Left lung (tissue), 10 donors: Measurements from ENCODE around the gene SALL3. TPM values are rescaled to one million over a fixed set of nuclear protein-coding genes. Genes with fewer than 3 reads are reported as not detected.

Experiments used
- ATAC-seq: fragments of 200-7000 bp; cut with Tn5 transposase; one replicate; pipeline ENCODE4 v1.9.1; 2020; ENCODE audit warnings: moderate library complexity
- DNase-seq, 4 donors: peaks; one replicate each; pipeline ENCODE4 v3.0.0-alpha.2; 2013 to 2020
- H3K27ac ChIP-seq, 2 donors: fragments of 200-600 bp; sonication (generic) in 1 of 2; one replicate each; pipeline versions ENCODE4 v1.5.0 to v1.8.0; 2020 to 2021
- H3K27me3 ChIP-seq, 2 donors: fragments of 200-600 bp; sonication (generic) in 1 of 2; one replicate each; pipeline versions ENCODE4 v1.5.0 to v1.8.0; 2020 to 2021
- H3K36me3 ChIP-seq, 2 donors: fragments of 200-600 bp; sonication (generic) in 1 of 2; one replicate each; pipeline versions ENCODE4 v1.5.0 to v1.8.0; 2020 to 2021
- H3K4me1 ChIP-seq, 2 donors: fragments of 200-600 bp; one replicate each; pipeline ENCODE4 v1.8.0; 2021
- H3K4me3 ChIP-seq, 2 donors: fragments of 200-600 bp; sonication (generic) in 1 of 2; one replicate each; pipeline versions ENCODE4 v1.5.0 to v1.8.0; 2020 to 2021; ENCODE audit warnings: mild to moderate bottlenecking in 1 of 2
- H3K9me3 ChIP-seq, 2 donors: fragments of 200-600 bp; sonication (generic) in 1 of 2; one replicate each; pipeline versions ENCODE4 v1.5.0 to v1.8.0; 2020 to 2021
- intact Hi-C, 2 donors: fragments of 100-400 bp; cut with DNase I; formaldehyde crosslinking; loops; one replicate each; pipeline versions ENCODE4 v1.11.2 to v1.14.2; 2022
- polyA plus RNA-seq, 6 donors: library from polyadenylated mRNA; unstranded; fragments of 120-200 nt; gene quantifications; one replicate each; pipeline ENCODE4 v1.2.1, GENCODE V29; 2013; ENCODE audit not compliant: insufficient read length in 6 of 6
- total RNA-seq, 2 donors: library from RNA; stranded (reverse); fragmentation: NEBNext Ultra II Directional; extraction: Animal tissue kit (Norgen Biotek cat#: 25700); gene quantifications; one replicate each; pipeline ENCODE4 v1.2.1, GENCODE V29; 2021
- TF ChIP-seq, protein P1 (sequence below), 2 donors: fragments of 200-600 bp; sonication (generic) in 1 of 2; IDR thresholded peaks; one replicate each; pipeline versions ENCODE4 v1.5.0 to v1.8.0; 2021; ENCODE audit warnings: antibody characterized with exemption in 2 of 2
- donor health status: DM: no; HTN: yes; CAD: no.
- donor health status: DM: no; HTN: no; CAD: no.

The SALL3 gene
- total and polyA plus RNA-seq, 8 donors = 0.06 to 0.11 (median 0.08) TPM; not detected in 3

DNA sequence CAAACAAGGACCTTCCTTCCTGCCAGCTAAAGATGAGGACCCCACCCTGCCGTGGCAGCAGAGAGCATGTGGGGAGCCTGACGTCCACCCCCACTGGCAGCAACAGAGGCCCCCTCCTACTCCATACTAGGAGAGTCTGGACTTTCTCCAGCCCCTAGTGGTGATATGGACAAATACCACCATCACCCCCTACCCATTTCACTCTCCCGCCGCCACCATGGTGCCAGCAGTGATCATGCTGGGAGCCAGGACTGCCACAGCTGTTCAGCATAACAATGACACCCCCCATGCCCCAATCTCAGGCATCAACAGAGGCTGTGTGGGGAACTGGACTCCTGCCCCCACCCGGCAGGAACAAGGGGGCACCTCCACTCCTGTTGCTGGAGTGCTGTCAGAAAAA lies 46.9 kb downstream of the SALL3 start:
- ATAC-seq = no peak

DNA sequence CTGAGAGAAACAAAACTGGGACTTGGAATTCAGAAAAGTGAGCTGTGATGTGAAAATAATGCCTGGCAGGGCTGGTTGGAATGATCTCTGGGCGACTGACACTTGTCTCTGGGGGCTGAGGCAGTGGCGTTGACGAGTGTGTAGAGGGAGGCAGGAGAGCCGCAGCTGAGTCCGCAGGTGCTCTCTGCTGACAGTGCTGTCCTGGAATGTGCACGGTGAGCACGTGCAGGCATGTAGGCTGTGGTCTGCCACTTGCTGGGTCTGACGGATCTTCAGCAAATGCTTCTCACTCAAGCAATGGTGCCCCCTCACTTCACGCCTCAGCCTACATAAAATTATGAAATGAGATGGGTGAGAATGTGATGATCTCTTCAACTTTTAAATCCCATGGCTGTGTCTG lies 51.1 kb downstream of the SALL3 start:
- Histone ChIP-seq H3K4me1 (no peaks in the 10 kb centered on the region), H3K27me3 (no peaks in the 10 kb centered on the region), H3K4me3 (no peak overlapping the region), H3K9me3 (peaks cover 0 to 7% of the 10 kb centered on the region in 2 donors), H3K36me3 (no peaks in the 10 kb centered on the region), H3K27ac (no peak overlapping the region)
- intact Hi-C loops = no loop called here
- DNase-seq = peak in 1 of 4 donors; percentile 49
- TF ChIP-seq, protein P1, sequence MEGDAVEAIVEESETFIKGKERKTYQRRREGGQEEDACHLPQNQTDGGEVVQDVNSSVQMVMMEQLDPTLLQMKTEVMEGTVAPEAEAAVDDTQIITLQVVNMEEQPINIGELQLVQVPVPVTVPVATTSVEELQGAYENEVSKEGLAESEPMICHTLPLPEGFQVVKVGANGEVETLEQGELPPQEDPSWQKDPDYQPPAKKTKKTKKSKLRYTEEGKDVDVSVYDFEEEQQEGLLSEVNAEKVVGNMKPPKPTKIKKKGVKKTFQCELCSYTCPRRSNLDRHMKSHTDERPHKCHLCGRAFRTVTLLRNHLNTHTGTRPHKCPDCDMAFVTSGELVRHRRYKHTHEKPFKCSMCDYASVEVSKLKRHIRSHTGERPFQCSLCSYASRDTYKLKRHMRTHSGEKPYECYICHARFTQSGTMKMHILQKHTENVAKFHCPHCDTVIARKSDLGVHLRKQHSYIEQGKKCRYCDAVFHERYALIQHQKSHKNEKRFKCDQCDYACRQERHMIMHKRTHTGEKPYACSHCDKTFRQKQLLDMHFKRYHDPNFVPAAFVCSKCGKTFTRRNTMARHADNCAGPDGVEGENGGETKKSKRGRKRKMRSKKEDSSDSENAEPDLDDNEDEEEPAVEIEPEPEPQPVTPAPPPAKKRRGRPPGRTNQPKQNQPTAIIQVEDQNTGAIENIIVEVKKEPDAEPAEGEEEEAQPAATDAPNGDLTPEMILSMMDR (IDR thresholded peaks at IDR 0.05) = no peak
- no peak for ATAC-seq

More for the DNA sequence above, 46.9 kb downstream of the SALL3 start:
- Histone ChIP-seq H3K27me3 (no peaks in the 10 kb centered on the region), H3K36me3 (no peaks in the 10 kb centered on the region), H3K9me3 (peaks cover 0 to 18% of the 10 kb centered on the region in 2 donors), H3K27ac (no peak overlapping the region), H3K4me1 (no peaks in the 10 kb centered on the region), H3K4me3 (no peak overlapping the region)
- intact Hi-C loops = no loop called here
- TF ChIP-seq, protein P1 (IDR thresholded peaks at IDR 0.05) = no peak
- DNase-seq = peak in 1 of 4 donors; percentile 36

DNA sequence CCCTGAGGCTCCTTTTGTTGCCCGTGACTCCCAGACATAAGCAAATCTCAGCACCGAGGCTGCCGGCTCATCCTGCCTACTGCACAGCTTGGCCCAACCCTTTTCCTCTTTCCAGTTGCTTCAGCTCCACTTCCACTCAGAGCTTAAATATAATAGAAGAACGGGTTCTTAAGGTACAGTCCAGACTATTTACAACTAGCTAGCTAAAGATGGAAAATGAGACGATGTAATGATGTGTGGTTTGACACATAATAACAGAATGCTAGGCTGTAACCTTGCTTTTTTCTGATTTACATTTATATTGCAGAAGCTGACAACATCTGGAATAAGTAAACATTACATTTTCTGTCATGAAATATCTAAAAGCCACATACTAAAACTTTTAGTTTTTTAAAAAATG lies 62.7 kb downstream of the SALL3 start:
- intact Hi-C loops = no loop called here
- peaks cover 0 to 15% of the 10 kb centered on the region in 2 donors for H3K27me3 ChIP-seq
- no peak overlapping the region for H3K27ac ChIP-seq
- H3K36me3 ChIP-seq = no peaks in the 10 kb centered on the region
- DNase-seq (peak in 2 of 4 donors; percentile 46 to 65), ATAC-seq (no peak)
- no peaks in the 10 kb centered on the region for H3K9me3 ChIP-seq
- TF ChIP-seq, protein P1 (IDR thresholded peaks at IDR 0.05) = no peak
- no peaks in the 10 kb centered on the region for H3K4me1 ChIP-seq
- H3K4me3 ChIP-seq = no peak overlapping the region

DNA sequence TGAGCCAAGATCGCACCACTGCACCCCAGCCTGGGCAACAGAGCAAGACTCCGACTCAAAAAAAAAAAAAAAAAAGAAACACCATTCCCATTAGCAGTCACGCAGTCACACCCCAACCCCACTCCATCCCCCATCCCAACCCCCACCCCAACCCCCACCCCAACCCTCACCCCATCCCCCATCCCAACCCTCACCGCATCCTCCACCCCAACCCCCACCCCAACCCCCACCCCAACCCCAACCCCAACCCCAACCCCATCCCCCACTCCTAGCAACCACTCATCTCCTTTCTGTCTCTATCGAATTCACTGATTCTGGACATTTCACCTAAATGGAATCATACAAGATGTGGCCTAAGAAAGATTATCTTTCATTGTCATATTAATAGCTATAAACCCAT lies 63.7 kb downstream of the SALL3 start:
- Histone ChIP-seq H3K27me3 (peaks cover 0 to 15% of the 10 kb centered on the region in 2 donors), H3K9me3 (no peaks in the 10 kb centered on the region), H3K4me3 (no peak overlapping the region), H3K4me1 (no peaks in the 10 kb centered on the region), H3K27ac (no peak overlapping the region), H3K36me3 (no peaks in the 10 kb centered on the region)
- no peak for ATAC-seq
- TF ChIP-seq, protein P1 (IDR thresholded peaks at IDR 0.05) = no peak
- no peak for DNase-seq
- intact Hi-C loops = no loop called here

DNA sequence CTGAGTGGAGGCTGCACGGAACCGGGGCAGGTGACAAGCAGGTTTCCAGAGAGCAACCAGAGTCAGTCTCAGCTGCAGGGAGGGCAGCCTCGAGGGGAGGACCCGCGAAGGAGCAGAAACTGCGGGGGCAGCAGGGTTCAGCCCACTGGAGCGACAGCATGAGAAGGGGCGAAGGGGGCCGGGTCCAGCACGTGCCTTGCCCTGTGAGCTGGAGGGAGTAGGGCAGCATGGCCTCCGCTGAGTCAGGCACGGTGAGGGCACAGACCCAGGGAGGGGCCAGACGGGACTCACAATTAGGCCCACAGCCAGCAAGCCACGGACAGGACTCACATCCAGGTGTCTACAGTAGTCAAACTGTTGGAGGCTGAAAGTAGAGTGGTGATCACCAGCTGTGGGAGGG lies 66.9 kb downstream of the SALL3 start:
- no peak overlapping the region for H3K27ac ChIP-seq
- DNase-seq = peak in 1 of 4 donors; percentile 73
- peaks cover 0 to 14% of the 10 kb centered on the region in 2 donors for H3K27me3 ChIP-seq
- no peaks in the 10 kb centered on the region for H3K36me3 ChIP-seq
- H3K4me3 ChIP-seq = no peak overlapping the region
- no peaks in the 10 kb centered on the region for H3K9me3 ChIP-seq
- no peaks in the 10 kb centered on the region for H3K4me1 ChIP-seq
- intact Hi-C loops = no loop called here
- no peak for ATAC-seq
- TF ChIP-seq, protein P1 (IDR thresholded peaks at IDR 0.05) = no peak
